HepG2 (cell line): ENCODE data around the gene CFAP61. TPM values are rescaled to one million over a fixed set of nuclear protein-coding genes. Genes with fewer than 3 reads are reported as not detected.

Source experiments
- ATAC-seq: fragments of 200-7000 bp; cut with Tn5 transposase; 3 replicates; pipeline ENCODE4 v1.9.1; 2020; ENCODE audit warnings: mild to moderate bottlenecking, moderate library complexity
- BruUV-seq: library from RNA; stranded (reverse); fragments of 400-500 nt; replicated peaks from 2 replicates; lab custom pipeline; 2021; lab: Mats Ljungman, UMichigan
- CTCF ChIA-PET: fragments of 300-600 bp; formaldehyde crosslinking; extraction: SDS; loops from one replicate; lab custom pipeline; 2021; ENCODE audit warnings: low total read pairs, inconsistent platforms, low intra/inter-chr PET ratio; lab: Yijun Ruan, JAX
- POLR2A ChIA-PET: fragments of 350-600 bp; sonication (Branson Sonifier 250); formaldehyde crosslinking; loops from one replicate; lab custom pipeline; 2020; ENCODE audit warnings: antibody characterized with exemption, inconsistent platforms; lab: Yijun Ruan, JAX
- DNase-seq: peaks from one replicate; pipeline ENCODE4 v3.0.0-alpha.2; 2015; ENCODE audit warnings: low spot score
- FAIRE-seq: peaks from 3 replicates; lab custom pipeline; 2011; peaks lifted over from hg19 to GRCh38; lab: Jason Lieb, UNC
- H2AFZ ChIP-seq: one replicate; pipeline ENCODE4 v1.6.1; 2011; ENCODE audit warnings: low read length, inconsistent platforms
- H3K27ac ChIP-seq: fragments of 300-600 bp; 3 replicates; pipeline ENCODE4 v1.8.0; 2011; ENCODE audit warnings: mixed run types, mild to moderate bottlenecking, mixed read lengths, low read length, inconsistent platforms; ENCODE audit not compliant: insufficient read depth; ENCODE audit errors: extremely low read length
- H3K27me3 ChIP-seq, 2 experiments: fragments of 200-600 bp in 1 of 2; 2 replicates in 1 of 2; 3 replicates in 1 of 2; pipeline versions ENCODE4 v1.6.0 to v1.8.0; 2011; ENCODE audit warnings: low read length in 2 of 2, mild to moderate bottlenecking in 2 of 2, moderate library complexity in 2 of 2, inconsistent platforms in 1 of 2; ENCODE audit not compliant: insufficient read depth in 2 of 2, control insufficient read depth in 1 of 2
- H3K36me3 ChIP-seq, 2 experiments: fragments of 200-600 bp in 1 of 2; replicated peaks in 1 of 2; 2 replicates in 1 of 2; 3 replicates in 1 of 2; pipeline versions ENCODE4 v1.5.1 to v1.8.0; 2011; ENCODE audit warnings: low read length in 2 of 2, inconsistent platforms in 1 of 2; ENCODE audit not compliant: insufficient read depth in 2 of 2, control insufficient read depth in 1 of 2
- H3K4me1 ChIP-seq: 2 replicates; pipeline ENCODE4 v1.5.1; 2012; ENCODE audit warnings: low read length, inconsistent platforms; ENCODE audit not compliant: insufficient read depth
- H3K4me2 ChIP-seq: 2 replicates; pipeline ENCODE4 v1.6.0; 2011; ENCODE audit warnings: low read depth, low read length, inconsistent platforms
- H3K4me3 ChIP-seq, 3 experiments: fragments of 200-600 bp in 1 of 3; sonication (generic), shearing (Covaris generic) in 1 of 3; replicated peaks in 1 of 3; 2 replicates each; pipeline ENCODE4 v1.5.1; 2011 to 2016; ENCODE audit warnings: low read length in 3 of 3, inconsistent platforms in 2 of 3, low read depth in 2 of 3, mild to moderate bottlenecking in 2 of 3, control low read depth in 1 of 3, mixed read lengths in 1 of 3; ENCODE audit not compliant: insufficient read depth in 1 of 3
- H3K79me2 ChIP-seq: one replicate; pipeline ENCODE4 v1.6.1; 2011; ENCODE audit warnings: low read length, inconsistent platforms; ENCODE audit not compliant: insufficient read depth
- H3K9ac ChIP-seq: 2 replicates; pipeline ENCODE4 v1.6.0; 2011; ENCODE audit warnings: mild to moderate bottlenecking, low read depth, low read length, inconsistent platforms; ENCODE audit not compliant: insufficient read depth
- H3K9me3 ChIP-seq: 2 replicates; pipeline ENCODE4 v1.5.1; 2012; ENCODE audit warnings: mild to moderate bottlenecking, low read length
- H4K20me1 ChIP-seq: 2 replicates; pipeline ENCODE4 v1.6.0; 2011; ENCODE audit warnings: inconsistent platforms, mild to moderate bottlenecking, low read length, moderate library complexity; ENCODE audit not compliant: insufficient read depth
- ARHGAP35 ChIP-seq: sonication (generic); formaldehyde crosslinking; IDR thresholded peaks from 2 replicates; pipeline ENCODE4 v1.9.0; 2022; ENCODE audit warnings: mild to moderate bottlenecking, inconsistent platforms, moderate library complexity, missing genetic modification reagents, borderline replicate concordance
- ARID2 ChIP-seq: sonication (generic); formaldehyde crosslinking; IDR thresholded peaks from 2 replicates; pipeline ENCODE4 v1.8.1; 2022; ENCODE audit warnings: mild to moderate bottlenecking, missing genetic modification reagents, borderline replicate concordance
- BCL6 ChIP-seq: IDR thresholded peaks from 2 replicates; pipeline ENCODE4 v1.6.1; 2016; ENCODE audit warnings: missing genetic modification reagents, missing compliant biosample characterization
- CTCF ChIP-seq: sonication (generic); formaldehyde crosslinking; IDR thresholded peaks from 2 replicates; pipeline ENCODE4 v1.5.0; 2020; ENCODE audit warnings: mild to moderate bottlenecking, missing genetic modification reagents, moderate library complexity
- GABPB1 ChIP-seq: IDR thresholded peaks from 2 replicates; pipeline ENCODE4 v1.6.1; 2016; ENCODE audit warnings: mild to moderate bottlenecking, missing genetic modification reagents, moderate library complexity, missing compliant biosample characterization
- GLI4 ChIP-seq: sonication (generic); formaldehyde crosslinking; IDR thresholded peaks from 2 replicates; pipeline ENCODE4 v1.5.1; 2020; ENCODE audit warnings: missing genetic modification reagents, mild to moderate bottlenecking, moderate library complexity, borderline replicate concordance
- HOXA5 ChIP-seq: sonication (generic); formaldehyde crosslinking; IDR thresholded peaks from 2 replicates; pipeline ENCODE4 v1.4.0; 2020; ENCODE audit warnings: missing genetic modification reagents
- MATR3 ChIP-seq: sonication (generic); formaldehyde crosslinking; IDR thresholded peaks from 2 replicates; pipeline ENCODE4 v1.4.0; 2020; ENCODE audit warnings: missing genetic modification reagents
- NBN ChIP-seq: fragments of 450-650 bp; conservative IDR thresholded peaks from 2 replicates; pipeline ENCODE4 v1.6.1; 2017
- PLRG1 ChIP-seq: fragments of 450-650 bp; conservative IDR thresholded peaks from 2 replicates; pipeline ENCODE4 v1.6.1; 2016
- RAD21 ChIP-seq: fragments of 450-650 bp; formaldehyde crosslinking; IDR thresholded peaks from 2 replicates; pipeline ENCODE4 v1.5.0; 2020; ENCODE audit warnings: mild to moderate bottlenecking
- RBAK ChIP-seq: sonication (generic); formaldehyde crosslinking; IDR thresholded peaks from 2 replicates; pipeline ENCODE4 v1.5.1; 2020; ENCODE audit warnings: mild to moderate bottlenecking, missing genetic modification reagents
- SP140L ChIP-seq: sonication (generic); formaldehyde crosslinking; IDR thresholded peaks from 2 replicates; pipeline ENCODE4 v1.4.0; 2020; ENCODE audit warnings: missing genetic modification reagents, borderline replicate concordance
- SPEN ChIP-seq: sonication (generic); formaldehyde crosslinking; IDR thresholded peaks from 2 replicates; pipeline ENCODE4 v1.5.1; 2020; ENCODE audit warnings: low read depth, mild to moderate bottlenecking, missing genetic modification reagents
- STAG1 ChIP-seq: sonication (generic); formaldehyde crosslinking; IDR thresholded peaks from 2 replicates; pipeline ENCODE4 v1.4.0; 2020; ENCODE audit warnings: missing genetic modification reagents
- ZBTB20 ChIP-seq: sonication (generic); formaldehyde crosslinking; IDR thresholded peaks from 2 replicates; pipeline ENCODE4 v1.8.1; 2023; ENCODE audit warnings: missing genetic modification reagents, low read depth, mild to moderate bottlenecking, borderline replicate concordance
- ZBTB37 ChIP-seq: sonication (generic); formaldehyde crosslinking; IDR thresholded peaks from 2 replicates; pipeline ENCODE4 v1.4.0; 2020; ENCODE audit warnings: mild to moderate bottlenecking, missing genetic modification reagents
- ZNF12 ChIP-seq: sonication (generic); formaldehyde crosslinking; IDR thresholded peaks from 2 replicates; pipeline ENCODE4 v1.5.0; 2020; ENCODE audit warnings: missing genetic modification reagents
- ZNF740 ChIP-seq: sonication (generic); formaldehyde crosslinking; IDR thresholded peaks from 2 replicates; pipeline ENCODE4 v1.4.0; 2020; ENCODE audit warnings: missing genetic modification reagents
- ZNF83 ChIP-seq: sonication (generic); formaldehyde crosslinking; IDR thresholded peaks from 2 replicates; pipeline ENCODE4 v1.4.0; 2020; ENCODE audit warnings: missing genetic modification reagents, mild to moderate bottlenecking, borderline replicate concordance
- ZNF883 ChIP-seq: sonication (generic); formaldehyde crosslinking; IDR thresholded peaks from 2 replicates; pipeline ENCODE4 v1.5.1; 2020; ENCODE audit warnings: mild to moderate bottlenecking, missing genetic modification reagents; ENCODE audit errors: not compliant biosample characterization
- ZSCAN25 ChIP-seq: sonication (generic); formaldehyde crosslinking; IDR thresholded peaks from 2 replicates; pipeline ENCODE4 v1.8.0; 2022; ENCODE audit warnings: mild to moderate bottlenecking, missing genetic modification reagents
- WGBS: methylation state at CpG from one replicate; pipeline ENCODE4 v1.1.6; 2017; ENCODE audit warnings: low lambda C conversion rate; 5-methylcytosine and 5-hydroxymethylcytosine counted together
- in situ Hi-C: cut with HindIII; loops from 2 replicates; pipeline ENCODE4 v1.10.0; 2017; ENCODE audit warnings: low pct_unique_long_range_greater_than_20kb; ENCODE audit not compliant: extremely low pct_ligation_motif_present
- intact Hi-C: fragments of 100-400 bp; cut with micrococcal nuclease; formaldehyde crosslinking; loops from one replicate; pipeline ENCODE4 v1.10.0; 2022; ENCODE audit not compliant: unreplicated experiment
- polyA plus RNA-seq, 8 experiments: library from polyadenylated mRNA; depleted of rRNA in 3 of 8; stranded (reverse) in 7 of 8; unstranded in 1 of 8; fragments of >200 nt; fragmentation: Illumina TruSeq in 4 of 8; extraction: Trizol in 4 of 8; gene quantifications; 2 replicates each; pipeline versions ENCODE4 v1.2.1 to v1.2.3, GENCODE V29; 2011 to 2016; ENCODE audit warnings: low read depth in 4 of 8, missing spikeins in 1 of 8, mixed read lengths in 1 of 8; ENCODE audit not compliant: insufficient read depth in 1 of 8
- total RNA-seq, 5 experiments: library from RNA; depleted of rRNA; stranded (reverse); fragments of >200 nt; fragmentation: Illumina TruSeq; extraction: Trizol; gene quantifications; 2 replicates each; pipeline ENCODE4 v1.2.3, GENCODE V29; 2016; ENCODE audit warnings: low read depth in 1 of 5

CFAP61 gene
- total and polyA plus RNA-seq, 2 of the 13 experiments (the other 11 are each of a cell fraction or from before 2014, with no cell fraction given): 0.27 TPM; not detected in 1

- no peak overlapping the region for H3K4me2 ChIP-seq
- no peak for TF ChIP-seq ZNF740 (CRISPR knock-in tag)
- no peak for TF ChIP-seq ZNF883 (CRISPR knock-in tag)
- no peak for TF ChIP-seq SP140L (CRISPR knock-in tag)
- TF ChIP-seq PLRG1: no peak
- no peak for TF ChIP-seq NBN
- no peak for TF ChIP-seq ZNF12 (CRISPR knock-in tag)
- TF ChIP-seq SPEN: peak; percentile 45; the same call in 1 of the 2 replicates
- no peak for TF ChIP-seq ZNF83 (CRISPR knock-in tag)
- no peak for TF ChIP-seq ZBTB37 (CRISPR knock-in tag)
- peak; percentile 56; the same call in 1 of the 2 replicates for TF ChIP-seq RAD21 (CRISPR knock-in tag)
- no peak for TF ChIP-seq BCL6 (CRISPR knock-in tag)
- TF ChIP-seq ARID2 (CRISPR knock-in tag): no peak
- peak; percentile 89 for TF ChIP-seq CTCF (CRISPR knock-in tag)
- TF ChIP-seq MATR3 (CRISPR knock-in tag): no peak
- 0 out of 2 replicates have a peak, but pooled peaks have one; percentile 18 for TF ChIP-seq ZSCAN25
- peak; percentile 81 for TF ChIP-seq STAG1
- no peak for TF ChIP-seq RBAK
- TF ChIP-seq ARHGAP35 (CRISPR knock-in tag): no peak
- TF ChIP-seq GABPB1 (CRISPR knock-in tag): no peak
- peak; percentile 47; the same call in 1 of the 2 replicates for TF ChIP-seq HOXA5
- 0 out of 2 replicates have a peak, but pooled peaks have one; percentile 41 for TF ChIP-seq GLI4 (CRISPR knock-in tag)
- TF ChIP-seq ZBTB20 (CRISPR knock-in tag): no peak
Measured at GRCh38 chr20:20237093-20237959, 185.0 kb downstream of the CFAP61 start.

More at GRCh38 chr20:20237093-20237959, 185.0 kb downstream of the CFAP61 start:
- Histone ChIP-seq H2AFZ (no peak overlapping the region), H3K9me3 (no peaks in the 10 kb centered on the region), H3K9ac (no peak overlapping the region), H3K4me1 (no peaks in the 10 kb centered on the region), H4K20me1 (no peaks in the 10 kb centered on the region), H3K27me3 (peaks cover 4 to 23% of the 10 kb centered on the region in 2 experiments; a peak in 2 of 5 replicates), H3K27ac (no peak overlapping the region), H3K36me3 (no peaks in the 10 kb centered on the region), H3K79me2 (no peaks in the 10 kb centered on the region), H3K4me3 (no peak overlapping the region)
- no TSS peak for BruUV-seq
- in situ Hi-C loops: loop anchor here (5.0 kb wide), 1 partner anchor 155 kb away; no protein-coding TSS in a partner anchor
- DNase-seq: peak; percentile 55
- ChIA-PET CTCF (interaction anchor here (1.7 to 3.3 kb wide), 2 partner anchors 107 to 154 kb away, joined by 12 to 33 read pairs; no protein-coding TSS in a partner anchor), POLR2A (no interaction called here)
- intact Hi-C loops: loop anchor here (1.0 to 10.0 kb wide), 4 partner anchors 53 to 567 kb away; no protein-coding TSS in a partner anchor
- FAIRE-seq: peak; percentile 93
- WGBS: 25% methylated on average over 11 of the region's 11 CpGs
- peak; percentile 92 for ATAC-seq
